GM10847 (cell line): Measurements from ENCODE around the gene SHB.

Source experiments
- POLR2A ChIP-seq: IDR thresholded peaks from 2 replicates; pipeline ENCODE4 v1.6.1; 2011; ENCODE audit not compliant: insufficient read length; ENCODE audit errors: extremely low read depth

SHB gene

DNA sequence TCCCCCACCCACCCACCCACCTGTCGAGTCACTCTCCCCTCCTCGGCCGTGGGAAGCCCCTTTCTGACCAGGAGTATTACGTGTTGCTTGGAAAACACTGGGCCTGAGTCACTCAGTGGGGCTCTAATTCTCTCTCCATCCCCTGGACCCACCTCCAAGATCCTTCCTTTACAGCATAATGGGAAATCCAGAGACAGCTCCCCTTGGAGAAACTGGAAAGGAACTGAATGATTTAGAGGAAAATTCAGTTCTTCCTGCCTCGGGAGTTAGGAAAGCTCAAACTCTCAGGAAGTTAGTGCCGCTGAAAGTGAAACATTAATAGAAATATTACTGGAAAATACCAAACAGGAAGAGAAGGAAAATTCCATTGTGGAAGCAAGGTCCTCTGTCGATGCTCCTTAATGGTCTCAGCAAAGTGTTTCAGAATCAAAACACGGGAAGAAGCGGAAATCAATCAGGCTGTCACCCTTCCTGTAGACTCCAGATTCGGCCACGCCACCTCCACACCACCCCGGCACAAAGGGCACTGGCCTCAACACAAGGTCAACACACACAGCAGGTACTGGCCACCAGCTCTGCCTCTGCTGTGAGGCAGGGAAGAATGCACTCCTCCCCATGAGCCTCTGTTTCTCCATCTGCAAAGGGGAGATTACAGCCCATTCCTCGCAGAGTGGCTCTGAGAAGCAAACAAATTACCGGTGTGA, 9.6 kb downstream of the SHB start:
- TF ChIP-seq POLR2A, result no peak

DNA sequence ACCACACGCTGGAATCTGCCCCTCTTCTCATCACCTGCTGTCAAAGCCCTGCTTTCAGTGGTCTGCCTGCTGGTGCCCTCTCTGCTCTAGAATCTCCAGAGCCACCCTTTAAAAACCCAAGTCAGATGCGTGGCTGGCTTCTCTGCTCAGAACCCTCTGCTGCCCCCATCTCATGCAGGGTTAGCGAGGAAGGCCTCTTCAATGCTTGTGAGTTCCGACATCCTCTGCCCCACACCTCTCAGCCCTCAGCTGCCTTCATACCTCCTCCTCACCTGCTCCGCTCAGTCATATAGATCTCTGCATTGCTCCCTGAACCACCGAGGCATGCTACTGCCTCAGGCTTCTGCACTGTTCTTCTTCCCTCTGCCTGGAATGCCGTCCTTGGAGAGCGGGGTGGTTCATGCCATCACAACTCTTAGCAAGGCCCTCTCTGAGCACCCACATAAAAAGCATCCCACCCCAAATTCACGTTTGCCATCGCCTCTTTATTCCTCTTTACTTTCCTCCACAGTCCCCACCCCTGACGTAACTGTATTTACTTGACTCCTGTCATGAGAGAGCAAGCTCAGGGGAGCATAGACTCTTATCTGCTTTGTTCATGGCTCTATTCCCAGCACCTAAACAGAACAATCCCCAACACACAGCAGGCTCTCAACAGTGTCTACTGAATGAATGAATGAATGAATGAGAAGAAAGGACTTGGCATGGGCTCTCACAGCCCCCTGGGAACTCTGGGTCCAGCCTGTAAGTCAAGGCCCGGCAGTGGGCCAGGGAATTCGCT, 10.4 kb downstream of the SHB start:
- TF ChIP-seq POLR2A, result no peak

DNA sequence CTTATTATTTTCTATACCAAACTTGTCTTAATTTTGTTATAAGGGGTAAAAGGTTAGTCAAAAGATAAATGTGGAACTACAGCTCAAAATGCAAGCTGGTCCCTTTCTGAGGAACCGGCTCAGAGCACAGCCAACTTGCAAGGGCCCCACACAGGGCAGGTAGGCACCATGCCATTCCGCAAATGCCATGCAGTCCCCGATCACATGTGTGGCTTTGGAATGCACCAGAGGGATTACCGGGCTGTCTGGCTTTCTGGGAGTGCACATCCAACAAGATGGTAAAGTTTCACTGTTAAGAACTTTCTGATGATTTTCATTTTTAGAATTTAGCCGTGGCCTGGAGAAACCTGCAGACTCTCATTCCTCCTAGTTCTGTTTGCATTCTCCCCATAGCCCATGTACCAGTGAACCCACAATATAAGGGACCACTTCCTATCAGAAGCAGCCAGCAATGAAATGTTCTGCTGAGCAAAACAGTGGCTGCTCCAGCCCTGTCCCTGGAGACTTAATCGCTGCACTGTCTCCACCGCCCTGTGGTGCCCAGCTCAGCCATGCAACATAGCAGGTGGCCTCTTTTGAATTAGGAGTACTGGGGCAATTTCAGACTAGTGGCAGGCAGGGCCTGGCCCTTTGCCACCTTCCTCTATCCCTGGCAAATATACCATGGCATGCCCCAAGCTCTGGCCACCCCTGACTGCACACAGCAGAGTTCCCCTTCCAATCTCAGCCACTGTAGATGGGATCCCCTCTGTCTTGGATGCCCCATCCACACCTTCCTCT, 11.4 kb downstream of the SHB start:
- no peak for TF ChIP-seq POLR2A

DNA sequence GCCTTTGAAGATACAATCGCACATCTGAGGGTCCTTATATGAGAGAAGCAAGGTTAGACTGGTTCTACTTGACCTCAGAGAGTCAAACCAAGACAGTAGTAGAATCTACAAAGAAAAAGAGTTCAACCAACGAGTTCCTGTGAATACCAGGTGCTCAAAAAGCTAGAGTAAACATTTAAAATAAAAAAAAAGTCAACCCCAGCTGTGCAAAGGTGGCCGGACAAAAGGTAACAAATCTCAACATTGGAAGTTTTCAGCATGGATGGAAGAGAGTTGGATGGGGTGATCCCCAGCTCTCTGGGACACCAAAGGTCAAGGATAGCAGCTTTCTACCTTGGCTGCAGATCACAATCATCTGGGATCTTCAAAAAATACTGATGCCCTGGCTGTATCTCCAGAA, 14.4 kb downstream of the SHB start:
- no peak for TF ChIP-seq POLR2A

DNA sequence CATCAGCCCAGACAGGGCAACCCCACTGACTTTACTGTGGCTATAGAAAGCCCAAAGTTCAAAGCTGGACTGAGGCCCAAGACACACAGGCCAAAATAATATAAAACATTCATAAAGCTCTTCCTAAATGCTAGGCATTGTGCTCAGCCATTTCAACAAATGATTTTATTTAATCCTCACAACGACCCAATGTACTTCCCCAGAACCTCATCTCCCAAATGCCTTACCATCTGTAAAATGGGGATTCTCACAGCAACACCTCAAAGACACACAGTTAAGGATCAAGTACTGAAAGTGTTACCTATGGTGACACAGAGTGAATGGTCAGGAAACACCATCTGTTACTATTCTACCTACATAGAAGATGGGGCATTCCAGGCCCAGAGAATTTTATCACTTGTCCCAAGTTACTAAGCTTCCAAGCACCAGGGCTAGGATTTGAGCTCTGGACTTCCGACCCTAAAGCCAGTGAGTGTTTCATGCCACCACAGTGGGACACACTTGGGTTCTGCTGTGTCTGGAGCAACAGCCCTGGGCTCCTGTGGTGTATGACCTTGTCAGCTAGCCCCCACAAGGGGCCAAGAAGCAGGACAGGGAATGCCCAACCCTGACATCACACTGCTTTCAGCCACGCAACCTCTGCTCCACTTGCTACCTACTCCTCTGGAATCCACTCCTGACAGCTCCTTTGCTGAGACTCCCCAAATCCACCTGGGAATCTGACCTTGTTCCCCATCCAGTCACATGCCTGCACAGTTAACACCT, 15.1 kb downstream of the SHB start:
- TF ChIP-seq POLR2A, result no peak

DNA sequence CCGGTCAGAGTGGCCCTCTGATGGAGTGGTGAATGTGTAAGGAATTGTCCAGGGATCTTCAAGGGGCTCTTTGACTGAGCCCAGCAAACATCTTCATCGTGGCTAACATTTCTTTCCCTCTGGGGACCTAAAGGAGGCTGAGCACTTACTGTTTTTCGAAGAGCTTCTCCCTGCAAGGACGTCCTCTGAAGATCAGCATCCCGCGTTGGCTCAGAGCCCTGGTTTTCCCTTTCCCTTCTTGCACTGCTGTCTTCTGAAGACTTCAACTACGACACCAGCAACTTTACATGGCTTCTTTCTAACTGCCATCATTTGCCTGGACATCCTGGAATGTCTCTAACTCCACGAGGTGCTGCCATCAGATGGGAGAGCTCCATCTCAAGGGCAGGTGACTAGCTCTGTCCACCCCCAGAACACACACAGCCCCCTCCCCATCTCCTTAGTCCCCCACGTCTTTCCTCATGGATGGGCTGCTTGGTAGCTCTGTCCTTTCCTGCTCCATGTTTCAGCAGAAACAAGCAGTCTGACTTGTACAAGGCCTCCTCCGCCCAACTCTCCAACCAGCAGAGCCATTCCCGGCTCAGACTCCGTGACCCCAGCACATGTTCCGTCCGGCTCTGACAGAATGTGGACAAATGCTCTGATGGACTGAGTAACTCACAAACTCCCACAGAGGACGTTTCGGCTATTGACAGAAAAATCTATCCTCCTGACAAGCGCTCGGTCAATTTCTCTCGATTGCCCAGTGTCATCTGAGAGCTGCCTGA, 17.1 kb downstream of the SHB start:
- no peak for TF ChIP-seq POLR2A

DNA sequence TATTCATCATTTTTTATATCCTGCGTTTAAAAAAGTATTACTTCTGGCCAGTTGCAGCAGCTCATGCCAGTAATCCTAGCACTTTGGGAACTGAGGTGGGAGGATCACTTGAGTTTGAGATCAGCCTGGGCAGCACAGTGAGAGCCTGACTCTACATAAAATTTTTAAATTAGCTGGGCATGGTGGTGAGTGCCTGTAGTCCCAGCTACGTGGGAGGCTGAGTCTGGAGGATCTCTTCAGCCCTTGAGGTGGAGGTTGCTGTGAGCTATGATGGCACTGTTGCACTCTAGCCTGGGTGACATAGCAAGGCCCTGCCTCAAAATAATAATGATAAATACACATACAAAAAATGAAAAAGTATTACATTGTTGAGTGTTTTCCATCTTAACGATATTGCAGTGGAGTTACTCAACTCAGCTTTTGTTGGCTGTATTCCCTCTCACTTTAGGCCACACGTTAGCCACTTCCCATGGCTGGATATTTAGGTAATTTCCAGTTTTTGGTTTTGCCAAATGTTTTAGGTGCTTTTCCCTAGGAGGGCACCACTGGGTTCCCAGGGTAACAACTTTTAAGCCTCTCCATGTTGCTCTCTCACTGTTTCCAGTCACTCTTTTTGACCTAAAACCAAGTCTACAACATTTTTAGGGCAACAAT, 20.6 kb downstream of the SHB start:
- no peak for TF ChIP-seq POLR2A

DNA sequence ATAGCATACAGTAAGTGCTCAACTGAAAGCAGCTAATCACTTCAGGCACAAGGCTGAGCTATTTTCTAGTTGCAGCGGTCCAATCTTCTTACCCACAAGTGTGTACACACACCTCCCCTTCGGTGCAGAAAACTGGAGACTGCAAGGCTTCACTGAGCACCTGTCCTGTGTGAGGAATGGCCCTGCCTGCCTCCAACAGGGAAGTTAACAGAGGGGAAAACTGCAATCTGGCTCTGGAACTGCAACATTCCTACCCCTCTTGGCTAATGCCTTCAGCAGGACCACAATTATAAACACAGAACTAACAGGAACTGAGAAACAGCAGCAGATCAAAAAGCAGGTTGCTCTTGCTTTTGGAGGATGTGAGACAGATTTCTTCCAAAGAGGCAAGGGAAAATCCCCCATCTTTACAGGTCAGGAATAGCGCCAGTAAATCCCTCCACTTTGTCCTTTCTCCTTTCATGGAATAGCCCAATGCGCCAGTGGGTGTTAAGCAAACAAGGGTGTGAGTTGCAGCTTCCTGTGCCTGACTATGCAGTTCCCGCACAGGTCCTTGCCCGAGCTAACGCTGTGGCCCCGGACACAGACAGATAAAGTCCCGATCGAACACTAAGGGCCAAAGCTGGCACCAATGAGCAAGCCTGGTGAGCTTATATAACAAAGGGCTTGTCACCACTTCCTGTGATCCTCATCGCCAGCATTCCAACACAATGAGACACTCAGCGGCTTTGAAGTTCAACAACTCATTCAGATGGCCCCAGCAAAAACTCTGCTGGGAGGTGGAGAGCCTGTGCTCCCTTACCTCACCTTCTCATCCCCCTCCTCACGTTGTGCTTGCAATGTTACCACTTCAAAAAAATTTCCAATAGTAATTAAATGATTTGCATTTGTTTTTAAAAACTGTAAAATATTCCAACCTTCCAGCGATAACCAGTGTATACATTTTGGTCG, 21.5 kb downstream of the SHB start:
- no peak for TF ChIP-seq POLR2A

DNA sequence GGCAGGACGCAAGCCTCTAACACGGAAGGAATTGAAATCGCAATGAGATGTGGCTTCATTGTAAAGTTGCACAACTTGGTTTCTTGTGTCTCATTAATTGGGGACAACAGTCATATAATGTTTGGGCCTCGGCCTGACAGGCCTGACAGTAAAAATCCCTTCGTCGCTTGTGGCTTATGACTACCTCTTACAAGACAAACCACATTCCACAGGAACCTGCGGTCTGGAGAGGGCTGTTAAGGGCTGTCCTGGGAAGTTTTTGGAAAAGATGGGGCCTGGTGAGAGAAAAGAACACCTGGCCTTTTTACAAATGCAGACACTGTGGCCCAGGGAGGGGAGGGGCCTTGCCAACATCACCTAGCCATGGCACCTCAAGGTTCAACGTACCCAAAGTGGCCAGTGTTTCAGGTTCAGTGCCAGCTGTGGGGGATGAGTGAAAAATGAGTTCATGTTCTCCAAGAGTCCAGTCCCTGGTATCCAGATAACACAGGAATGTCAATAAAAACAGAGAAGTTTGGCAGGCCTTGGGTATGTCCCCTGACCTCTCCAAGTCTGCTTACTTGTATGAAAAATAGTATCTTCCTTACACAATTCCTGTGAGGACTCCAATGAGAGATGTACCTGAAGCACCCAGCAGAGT, 22.2 kb downstream of the SHB start:
- TF ChIP-seq POLR2A, result no peak

DNA sequence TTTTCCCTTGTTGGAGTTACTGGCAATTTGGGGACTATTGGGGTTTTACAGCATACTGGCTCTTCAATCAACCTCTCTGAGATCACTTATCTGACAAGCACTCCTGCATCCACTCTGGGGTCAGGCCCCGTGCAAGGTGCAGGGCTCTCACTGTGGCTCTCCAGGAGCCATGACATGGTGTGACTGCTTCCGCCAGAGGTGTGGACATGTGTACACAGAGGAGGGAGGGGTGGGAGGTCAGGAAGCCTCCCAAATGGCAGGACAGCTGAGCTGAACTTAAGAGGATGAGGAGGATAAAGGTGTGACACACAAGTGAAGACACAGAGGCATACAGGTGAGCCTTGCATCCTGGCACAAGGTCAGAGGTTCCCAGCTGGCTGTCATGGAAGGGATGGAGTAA, 24.3 kb downstream of the SHB start:
- no peak for TF ChIP-seq POLR2A

DNA sequence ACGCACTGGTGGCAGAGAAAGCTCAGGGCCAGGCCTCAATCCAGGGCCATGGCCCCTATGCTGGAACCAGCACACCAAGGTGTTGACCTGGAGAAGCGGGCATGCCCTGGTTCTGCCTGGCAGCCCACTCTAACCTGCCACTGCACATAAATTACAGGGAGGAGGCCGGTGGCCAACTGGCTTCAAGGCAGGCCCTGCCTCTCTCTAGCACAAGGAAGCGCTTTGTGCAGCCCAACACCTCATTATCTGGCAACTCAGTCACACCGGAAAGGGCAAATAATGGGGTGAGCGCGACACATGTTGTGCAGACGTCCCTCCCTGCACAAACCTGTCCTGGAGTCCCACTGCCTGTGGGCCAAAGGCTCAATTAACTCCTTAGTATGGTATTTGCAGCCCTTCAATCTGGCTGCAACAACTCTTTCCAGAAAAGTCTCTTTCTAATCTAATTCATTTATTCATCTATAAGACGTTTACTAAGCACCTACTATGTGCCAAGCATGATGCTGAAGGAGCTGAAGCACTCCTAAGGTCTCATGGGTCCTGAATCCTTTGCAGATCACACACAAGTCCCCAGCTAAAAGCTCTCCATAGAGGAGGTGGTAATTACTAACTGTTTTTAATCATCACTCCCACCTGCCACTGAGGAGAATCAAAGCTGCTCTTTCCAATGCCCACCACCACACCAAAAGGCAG, 24.9 kb downstream of the SHB start:
- no peak for TF ChIP-seq POLR2A
